MM.1S (cell line): Measurements from ENCODE around the gene CTNNBL1.
"Not testable (repeated sequence)": the region's sequence is repeated elsewhere in the genome, so short reads cannot be mapped to it uniquely, and the experiment has no call there.

Experiments used
- DNase-seq: peaks from one replicate; pipeline ENCODE4 v3.0.0-alpha.2; 2015
- H2AFZ ChIP-seq: fragments of 300-600 bp; sonication (generic); 2 replicates; pipeline ENCODE4 v1.6.0; 2016; ENCODE audit warnings: antibody characterized with exemption, low read length
- H3F3A ChIP-seq: fragments of 300-600 bp; sonication (generic); 2 replicates; pipeline ENCODE4 v1.6.1; 2016; ENCODE audit warnings: mild to moderate bottlenecking, antibody characterized with exemption, low read length, moderate library complexity, mixed read lengths; ENCODE audit not compliant: insufficient read depth
- H3K27ac ChIP-seq: fragments of 300-600 bp; sonication (generic); 2 replicates; pipeline ENCODE4 v1.5.1; 2016; ENCODE audit warnings: mild to moderate bottlenecking, low read length
- H3K27me3 ChIP-seq: fragments of 300-600 bp; sonication (generic); replicated peaks from 2 replicates; pipeline ENCODE4 v1.6.0; 2016; ENCODE audit warnings: low read length; ENCODE audit not compliant: insufficient read depth
- H3K36me3 ChIP-seq: fragments of 300-600 bp; sonication (generic); replicated peaks from 2 replicates; pipeline ENCODE4 v1.6.1; 2016; ENCODE audit warnings: mild to moderate bottlenecking, low read length, mixed read lengths; ENCODE audit not compliant: insufficient read depth
- H3K4me1 ChIP-seq: fragments of 300-600 bp; sonication (generic); 2 replicates; pipeline ENCODE4 v1.6.1; 2016; ENCODE audit warnings: low read length, mixed read lengths
- H3K4me2 ChIP-seq: fragments of 300-600 bp; sonication (generic); 2 replicates; pipeline ENCODE4 v1.6.0; 2016; ENCODE audit warnings: low read depth, low read length
- H3K4me3 ChIP-seq: fragments of 300-600 bp; sonication (generic); 2 replicates; pipeline ENCODE4 v1.5.1; 2016; ENCODE audit warnings: low read length, mixed read lengths
- H3K79me2 ChIP-seq: fragments of 300-600 bp; sonication (generic); 2 replicates; pipeline ENCODE4 v1.6.1; 2016; ENCODE audit warnings: mixed run types, low read length, mixed read lengths
- H3K9ac ChIP-seq: fragments of 300-600 bp; sonication (generic); 2 replicates; pipeline ENCODE4 v1.6.1; 2016; ENCODE audit warnings: low read length, mixed read lengths
- H3K9me2 ChIP-seq: fragments of 300-600 bp; sonication (generic); replicated peaks from 2 replicates; pipeline ENCODE4 v1.6.1; 2016; ENCODE audit warnings: mild to moderate bottlenecking, low read length, mixed read lengths; ENCODE audit not compliant: insufficient read depth
- H3K9me3 ChIP-seq: fragments of 300-600 bp; sonication (generic); replicated peaks from 2 replicates; pipeline ENCODE4 v1.6.1; 2016; ENCODE audit warnings: mild to moderate bottlenecking, low read length, mixed read lengths; ENCODE audit not compliant: insufficient read depth
- H4K20me1 ChIP-seq: fragments of 300-600 bp; sonication (generic); 2 replicates; pipeline ENCODE4 v1.6.1; 2016; ENCODE audit warnings: mild to moderate bottlenecking, low read length, moderate library complexity, mixed read lengths; ENCODE audit not compliant: insufficient read depth
- EZH2 ChIP-seq: fragments of 300-600 bp; sonication (generic); optimal IDR thresholded peaks from 2 replicates; pipeline ENCODE3; 2017; ENCODE audit warnings: low read depth, mild to moderate bottlenecking, antibody characterized with exemption, low read length, mixed read lengths
- EZH2phosphoT487 ChIP-seq: fragments of 300-600 bp; sonication (generic); IDR thresholded peaks from 2 replicates; pipeline ENCODE4 v1.6.1; 2018; ENCODE audit warnings: antibody characterized with exemption, low read length
- TF ChIP-seq, protein P1 (sequence below): fragments of 300-600 bp; sonication (generic); IDR thresholded peaks from 2 replicates; pipeline ENCODE4 v1.5.1; 2016; ENCODE audit warnings: antibody characterized with exemption, low read length, mixed read lengths

CTNNBL1 gene

DNA sequence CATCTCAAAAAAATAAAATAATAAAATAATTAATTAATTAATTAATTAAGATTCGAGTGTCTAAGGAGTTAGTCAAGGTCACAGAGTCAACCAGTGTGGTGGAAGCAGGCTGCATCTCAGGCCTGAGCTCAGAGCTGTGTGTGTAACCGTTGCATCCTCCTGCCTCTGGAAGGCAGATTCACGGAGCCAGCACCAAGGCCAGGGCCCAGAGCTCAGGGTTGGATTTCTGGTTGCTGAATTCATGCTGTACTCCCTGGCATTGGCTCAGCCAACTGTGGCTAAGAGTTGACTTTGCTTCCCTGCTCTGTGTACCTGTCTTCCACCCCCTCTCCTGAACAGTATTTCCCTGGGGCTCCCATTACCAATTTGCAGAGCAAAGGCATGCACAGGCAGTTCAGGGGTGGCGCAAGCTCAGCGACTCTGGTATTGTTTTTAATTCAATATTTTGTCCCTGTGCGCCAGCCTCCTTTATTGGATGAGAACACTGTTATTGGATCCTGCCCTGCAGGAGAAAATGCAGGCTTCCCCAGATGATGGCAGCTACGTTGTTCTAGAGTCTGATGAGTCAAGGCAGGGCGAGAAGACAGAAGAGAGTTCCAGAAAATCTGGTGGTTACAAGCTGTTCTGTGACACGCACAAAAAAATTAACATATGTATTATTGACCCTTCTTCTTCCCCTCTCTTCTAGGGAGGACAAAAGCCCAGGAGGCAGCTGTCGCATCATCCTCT, 12.3 kb upstream of the CTNNBL1 start:
- Histone ChIP-seq H2AFZ (no peak overlapping the region), H3K27ac (no peak overlapping the region), H3K36me3 (no peaks in the 10 kb centered on the region), H3K4me2 (no peak overlapping the region), H3K9me3 (no peaks in the 10 kb centered on the region), H3K4me3 (no peak overlapping the region), H3K27me3 (peaks cover 11% of the 10 kb centered on the region; the same call in 1 of the 2 replicates), H3K9ac (no peak overlapping the region), H3K4me1 (no peaks in the 10 kb centered on the region), H3K79me2 (no peaks in the 10 kb centered on the region), H3K9me2 (no peaks in the 10 kb centered on the region), H4K20me1 (no peaks in the 10 kb centered on the region), H3F3A (no peaks in the 10 kb centered on the region)
- no peak for DNase-seq
- TF ChIP-seq EZH2phosphoT487, result no peak
- TF ChIP-seq EZH2, result no peak
- TF ChIP-seq, protein P1, sequence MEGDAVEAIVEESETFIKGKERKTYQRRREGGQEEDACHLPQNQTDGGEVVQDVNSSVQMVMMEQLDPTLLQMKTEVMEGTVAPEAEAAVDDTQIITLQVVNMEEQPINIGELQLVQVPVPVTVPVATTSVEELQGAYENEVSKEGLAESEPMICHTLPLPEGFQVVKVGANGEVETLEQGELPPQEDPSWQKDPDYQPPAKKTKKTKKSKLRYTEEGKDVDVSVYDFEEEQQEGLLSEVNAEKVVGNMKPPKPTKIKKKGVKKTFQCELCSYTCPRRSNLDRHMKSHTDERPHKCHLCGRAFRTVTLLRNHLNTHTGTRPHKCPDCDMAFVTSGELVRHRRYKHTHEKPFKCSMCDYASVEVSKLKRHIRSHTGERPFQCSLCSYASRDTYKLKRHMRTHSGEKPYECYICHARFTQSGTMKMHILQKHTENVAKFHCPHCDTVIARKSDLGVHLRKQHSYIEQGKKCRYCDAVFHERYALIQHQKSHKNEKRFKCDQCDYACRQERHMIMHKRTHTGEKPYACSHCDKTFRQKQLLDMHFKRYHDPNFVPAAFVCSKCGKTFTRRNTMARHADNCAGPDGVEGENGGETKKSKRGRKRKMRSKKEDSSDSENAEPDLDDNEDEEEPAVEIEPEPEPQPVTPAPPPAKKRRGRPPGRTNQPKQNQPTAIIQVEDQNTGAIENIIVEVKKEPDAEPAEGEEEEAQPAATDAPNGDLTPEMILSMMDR, result no peak

DNA sequence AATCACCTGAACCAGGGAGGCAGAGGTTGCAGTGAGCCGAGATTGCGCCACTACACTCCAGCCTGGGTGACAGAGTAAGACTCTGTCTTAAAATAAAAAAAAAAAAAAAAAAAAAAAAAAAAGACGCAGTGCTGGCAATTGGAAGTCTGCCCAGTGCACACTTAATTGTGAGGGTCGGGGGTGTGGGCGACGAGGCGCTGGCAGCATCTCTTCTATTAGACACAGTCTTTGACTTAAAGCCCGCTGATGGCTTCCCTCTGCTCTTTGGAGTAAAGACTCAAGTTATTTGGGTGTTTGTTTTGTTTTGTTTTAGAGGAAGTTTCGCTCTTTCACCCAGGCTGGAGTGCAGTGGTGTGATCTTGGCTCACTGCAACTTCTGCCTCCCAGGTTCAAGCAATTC, 10.7 kb upstream of the CTNNBL1 start:
- not testable (repeated sequence) for H3K4me3 ChIP-seq, H3K36me3 ChIP-seq, H3K27ac ChIP-seq, H3F3A ChIP-seq, H3K9me2 ChIP-seq, H3K4me2 ChIP-seq, H3K27me3 ChIP-seq, H2AFZ ChIP-seq, H3K9me3 ChIP-seq, H3K9ac ChIP-seq, DNase-seq, H3K79me2 ChIP-seq, H4K20me1 ChIP-seq, H3K4me1 ChIP-seq

DNA sequence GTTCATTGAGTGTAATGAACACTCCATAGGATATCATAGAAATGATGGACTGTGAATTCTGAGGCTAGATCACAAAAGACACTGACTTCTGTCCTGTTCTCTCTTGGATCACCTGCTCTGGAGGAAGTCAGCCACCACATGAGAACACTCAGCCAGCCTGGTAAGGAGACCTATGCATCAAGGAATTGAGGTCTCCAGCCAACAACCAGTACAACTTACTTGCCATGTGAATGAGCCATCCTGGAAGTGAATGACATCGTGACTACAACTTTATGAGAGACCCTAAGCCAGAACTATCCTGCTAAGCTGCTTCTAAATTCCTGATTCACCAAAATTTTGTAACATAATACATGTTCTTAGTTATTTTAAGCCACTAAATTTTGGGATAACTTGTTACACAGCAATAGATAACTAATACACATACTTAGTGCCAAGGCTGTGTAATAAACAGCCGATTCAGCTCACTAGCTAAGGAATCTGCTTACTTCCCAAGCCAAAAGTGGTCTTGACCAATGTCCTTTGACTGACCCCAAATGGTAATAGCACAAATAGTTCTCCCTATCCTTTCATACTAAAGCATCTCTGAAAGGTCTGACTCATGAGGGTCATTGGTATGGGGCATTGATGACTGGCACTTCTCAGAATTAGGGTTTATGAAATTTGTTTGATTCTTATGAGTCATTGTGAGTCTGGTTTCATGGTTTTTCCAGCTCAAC, 6.9 kb upstream of the CTNNBL1 start:
- Histone ChIP-seq H3K9ac (no peak overlapping the region), H3K27me3 (peaks cover 11% of the 10 kb centered on the region), H3F3A (no peaks in the 10 kb centered on the region), H3K9me2 (no peaks in the 10 kb centered on the region), H3K79me2 (no peaks in the 10 kb centered on the region), H3K4me3 (no peak overlapping the region), H3K4me2 (no peak overlapping the region), H2AFZ (no peak overlapping the region), H3K36me3 (no peaks in the 10 kb centered on the region), H3K27ac (no peak overlapping the region), H4K20me1 (no peaks in the 10 kb centered on the region), H3K4me1 (no peaks in the 10 kb centered on the region), H3K9me3 (no peaks in the 10 kb centered on the region)
- TF ChIP-seq, protein P1, result no peak
- no peak for TF ChIP-seq EZH2phosphoT487
- no peak for TF ChIP-seq EZH2
- DNase-seq, result no peak

DNA sequence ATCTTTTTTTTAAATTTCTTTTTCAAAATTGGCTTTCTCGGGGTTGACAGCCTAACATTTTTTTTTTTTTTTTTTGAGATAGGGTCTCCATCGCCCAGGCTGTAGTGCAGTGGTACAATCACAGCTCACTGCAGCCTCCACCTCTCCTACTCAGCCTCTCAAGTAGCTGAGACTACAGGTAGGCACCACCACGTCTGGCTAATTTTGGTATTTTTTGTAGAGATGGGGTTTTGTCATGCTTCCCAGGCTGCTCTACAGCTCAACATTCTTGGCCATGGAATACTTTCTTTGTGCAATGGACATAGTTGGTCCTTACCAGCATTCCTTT, 6.4 kb upstream of the CTNNBL1 start:
- no peak overlapping the region for H3K4me2 ChIP-seq
- no peaks in the 10 kb centered on the region for H3K9me3 ChIP-seq
- no peak for DNase-seq
- no peak overlapping the region for H3K27ac ChIP-seq
- TF ChIP-seq EZH2, result no peak
- TF ChIP-seq, protein P1, result no peak
- TF ChIP-seq EZH2phosphoT487, result no peak
- H3K79me2 ChIP-seq, result no peaks in the 10 kb centered on the region
- no peaks in the 10 kb centered on the region for H3K9me2 ChIP-seq
- no peaks in the 10 kb centered on the region for H3F3A ChIP-seq
- no peak overlapping the region for H3K9ac ChIP-seq
- H4K20me1 ChIP-seq, result no peaks in the 10 kb centered on the region
- H3K4me1 ChIP-seq, result no peaks in the 10 kb centered on the region
- no peak overlapping the region for H2AFZ ChIP-seq
- peaks cover 11% of the 10 kb centered on the region for H3K27me3 ChIP-seq
- no peaks in the 10 kb centered on the region for H3K36me3 ChIP-seq
- H3K4me3 ChIP-seq, result no peak overlapping the region
